ENCODE data around the gene S1PR4. TPM values are rescaled to one million over a fixed set of nuclear protein-coding genes. Genes with fewer than 3 reads are reported as not detected.
A peak's percentile ranks its signal among the peaks of the same experiment; 100 is the strongest.

The S1PR4 gene
- total and polyA plus RNA-seq, 9 of the 15 experiments (the other 6 are each of a cell fraction or from before 2014, with no cell fraction given) = 0.27 TPM; not detected in 8

GRCh38 chr19:3213159-3213558 lies 34.6 kb downstream of the S1PR4 start:
- CTCF ChIA-PET (ENCODE audit: low intra/inter-chr PET ratio) = no interaction called here
- in situ Hi-C loops (cut with MboI) (no loop called here), intact Hi-C loops (cut with micrococcal nuclease) (no loop called here)
- peaks cover 10% of the 10 kb centered on the region; the same call in 1 of the 2 replicates for H4K20me1 ChIP-seq (replicated peaks; ENCODE audit: control insufficient read depth, insufficient read depth, low read length)
- no peak overlapping the region for H3K4me2 ChIP-seq (ENCODE audit: insufficient read depth, low read length)
- no peak overlapping the region for H3K27ac ChIP-seq (ENCODE audit: extremely low read depth, low read depth, low read length)
- no peak overlapping the region for H2AFZ ChIP-seq (ENCODE audit: low read depth, low read length)
- no peak for TF ChIP-seq RBFOX2 (IDR thresholded peaks at IDR 0.05; ENCODE audit: low read depth, low read length)
- no peak for TF ChIP-seq ETS1 (conservative IDR thresholded peaks at IDR 0.05; ENCODE audit: control insufficient read depth, low read depth, low read length)
- peak; percentile 71 for TF ChIP-seq ZNF263 (CRISPR knock-in tag; IDR thresholded peaks at IDR 0.05; ENCODE audit: borderline replicate concordance)
- peak; percentile 70; the same call in 1 of the 2 replicates for TF ChIP-seq SMARCA5 (IDR thresholded peaks at IDR 0.05)
- TF ChIP-seq KDM1A (IDR thresholded peaks at IDR 0.05) = peak in 1 of 2 experiments; percentile 25; a peak in 1 of 4 replicates
- TF ChIP-seq BCOR (IDR thresholded peaks at IDR 0.05) = peak; percentile 75; the same call in 1 of the 2 replicates
- TF ChIP-seq RBM25 (IDR thresholded peaks at IDR 0.05; ENCODE audit: low read depth, low read length, severe bottlenecking) = peak; percentile 69
- TF ChIP-seq ESRRA (IDR thresholded peaks at IDR 0.05; ENCODE audit: borderline replicate concordance, low read depth) = peak; percentile 18; the same call in 1 of the 2 replicates
- no peaks in the 10 kb centered on the region for H3K27me3 ChIP-seq (ENCODE audit: control insufficient read depth in 2 of 2, insufficient read depth in 2 of 2, low read length in 2 of 2)
- DNase-seq (ENCODE audit: extremely low read depth in 1 of 4, low spot score in 3 of 4) (no peak), ATAC-seq (no peak), FAIRE-seq (no peak)
- H3K79me2 ChIP-seq (ENCODE audit: control insufficient read depth, insufficient read depth, low read length) = no peaks in the 10 kb centered on the region
- POLR2A ChIA-PET = interaction anchor here (0.6 kb wide), 1 partner anchor 14 kb away, joined by 3 read pairs; no protein-coding TSS in a partner anchor
- no peaks in the 10 kb centered on the region for H3K9me3 ChIP-seq (replicated peaks; ENCODE audit: control insufficient read depth, insufficient read depth, low read depth, low read length)
- H3K4me3 ChIP-seq = no peak overlapping the region
- peaks cover 12% of the 10 kb centered on the region; the same call in 2 of the 3 replicates for H3K36me3 ChIP-seq (ENCODE audit: control insufficient read depth, insufficient read depth, low read length)
- H3K9me1 ChIP-seq (ENCODE audit: control insufficient read depth, insufficient read depth, low read length) = peaks cover 3% of the 10 kb centered on the region
- BruUV-seq (replicated peaks) = no TSS peak
- no peak overlapping the region; a peak in 1 of 4 replicates for H3K9ac ChIP-seq (ENCODE audit: insufficient read depth in 1 of 2, low read depth in 2 of 2, low read length in 2 of 2)
- peaks cover 0 to 28% of the 10 kb centered on the region in 2 experiments; a peak in 2 of 5 replicates for H3K4me1 ChIP-seq (replicated peaks in 1 of 2; ENCODE audit: control insufficient read depth in 2 of 2, insufficient read depth in 2 of 2, low read length in 2 of 2)
- WGBS (ENCODE audit: insufficient coverage, low coverage, missing lambda C conversion rate) = 86% methylated on average over 6 of the region's 7 CpGs

Measured in K562 (cell line).